ENCODE results near the gene STXBP6. TPM values are rescaled to one million over a fixed set of nuclear protein-coding genes. Genes with fewer than 3 reads are reported as not detected.

Gene STXBP6
- polyA plus RNA-seq, 1 donor from 2014 or later = not detected

GRCh38 chr14:24858052-24858451 lies 191.9 kb downstream of the STXBP6 start:
- Mint-ChIP-seq H3K27me3 (peaks cover 4% of the 10 kb centered on the region), H3K27ac (no peak overlapping the region), H3K9me3 (no peaks in the 10 kb centered on the region)

GRCh38 chr14:24857277-24857676 lies 192.7 kb downstream of the STXBP6 start:
- Mint-ChIP-seq H3K4me1 (no peaks in the 10 kb centered on the region), H3K36me3 (no peaks in the 10 kb centered on the region), H3K27me3 (peaks cover 4% of the 10 kb centered on the region), H3K9me3 (no peaks in the 10 kb centered on the region), H3K27ac (no peak overlapping the region), H3K4me3 (no peak overlapping the region)

More at GRCh38 chr14:24858052-24858451, 191.9 kb downstream of the STXBP6 start:
- Mint-ChIP-seq H3K36me3 (no peaks in the 10 kb centered on the region), H3K4me3 (no peak overlapping the region), H3K4me1 (no peaks in the 10 kb centered on the region)

- H3K9me3 Mint-ChIP-seq = no peaks in the 10 kb centered on the region
- H3K36me3 Mint-ChIP-seq = peaks cover 2% of the 10 kb centered on the region
- peak overlapping the region in 1 of 3 donors; percentile 36 for H3K27ac Mint-ChIP-seq
- H3K4me1 Mint-ChIP-seq = no peaks in the 10 kb centered on the region
- peaks cover 4% of the 10 kb centered on the region for H3K27me3 Mint-ChIP-seq
- H3K4me3 Mint-ChIP-seq = no peak overlapping the region
Measured at GRCh38 chr14:24853446-24853845, 196.5 kb downstream of the STXBP6 start.

GRCh38 chr14:24852312-24853060 lies 197.5 kb downstream of the STXBP6 start:
- peaks cover 2% of the 10 kb centered on the region for H3K36me3 Mint-ChIP-seq
- peaks cover 6% of the 10 kb centered on the region for H3K27me3 Mint-ChIP-seq
- H3K9me3 Mint-ChIP-seq = no peaks in the 10 kb centered on the region
- H3K4me1 Mint-ChIP-seq = no peaks in the 10 kb centered on the region
- H3K4me3 Mint-ChIP-seq = no peak overlapping the region
- H3K27ac Mint-ChIP-seq = no peak overlapping the region

GRCh38 chr14:24851837-24852236 lies 198.1 kb downstream of the STXBP6 start:
- H3K4me3 Mint-ChIP-seq = no peak overlapping the region
- H3K36me3 Mint-ChIP-seq = peaks cover 2% of the 10 kb centered on the region
- H3K27me3 Mint-ChIP-seq = peaks cover 6% of the 10 kb centered on the region
- H3K27ac Mint-ChIP-seq = no peak overlapping the region
- no peaks in the 10 kb centered on the region for H3K9me3 Mint-ChIP-seq
- H3K4me1 Mint-ChIP-seq = no peaks in the 10 kb centered on the region

- H3K27me3 Mint-ChIP-seq = peaks cover 4% of the 10 kb centered on the region
- no peak overlapping the region for H3K4me3 Mint-ChIP-seq
- H3K4me1 Mint-ChIP-seq = no peaks in the 10 kb centered on the region
- H3K36me3 Mint-ChIP-seq = peaks cover 2% of the 10 kb centered on the region
- no peaks in the 10 kb centered on the region for H3K9me3 Mint-ChIP-seq
- H3K27ac Mint-ChIP-seq = no peak overlapping the region
Measured at GRCh38 chr14:24851406-24851805, 198.5 kb downstream of the STXBP6 start.

- no peaks in the 10 kb centered on the region for H3K4me1 Mint-ChIP-seq
- peaks cover 5% of the 10 kb centered on the region for H3K27me3 Mint-ChIP-seq
- H3K36me3 Mint-ChIP-seq = peaks cover 2% of the 10 kb centered on the region
- H3K27ac Mint-ChIP-seq = no peak overlapping the region
- no peak overlapping the region for H3K4me3 Mint-ChIP-seq
- H3K9me3 Mint-ChIP-seq = no peaks in the 10 kb centered on the region
Measured at GRCh38 chr14:24850072-24850471, 199.9 kb downstream of the STXBP6 start.

- Mint-ChIP-seq H3K9me3 (no peaks in the 10 kb centered on the region), H3K27ac (no peak overlapping the region), H3K4me1 (no peaks in the 10 kb centered on the region), H3K4me3 (no peak overlapping the region), H3K27me3 (peaks cover 8% of the 10 kb centered on the region), H3K36me3 (peaks cover 2% of the 10 kb centered on the region)
Measured at GRCh38 chr14:24849471-24849870, 200.5 kb downstream of the STXBP6 start.

- Mint-ChIP-seq H3K36me3 (peaks cover 2% of the 10 kb centered on the region), H3K27ac (no peak overlapping the region), H3K4me1 (peaks cover 0 to 1% (median 0%) of the 10 kb centered on the region in 3 donors), H3K4me3 (no peak overlapping the region), H3K27me3 (peaks cover 8% of the 10 kb centered on the region), H3K9me3 (no peaks in the 10 kb centered on the region)
Measured at GRCh38 chr14:24848102-24848790, 201.7 kb downstream of the STXBP6 start.

GRCh38 chr14:24847568-24848095 lies 202.3 kb downstream of the STXBP6 start:
- peaks cover 0 to 1% (median 0%) of the 10 kb centered on the region in 3 donors for H3K4me1 Mint-ChIP-seq
- H3K9me3 Mint-ChIP-seq = no peaks in the 10 kb centered on the region
- peaks cover 8% of the 10 kb centered on the region for H3K27me3 Mint-ChIP-seq
- no peak overlapping the region for H3K4me3 Mint-ChIP-seq
- H3K36me3 Mint-ChIP-seq = peaks cover 2% of the 10 kb centered on the region
- H3K27ac Mint-ChIP-seq = no peak overlapping the region

GRCh38 chr14:24846261-24846660 lies 203.7 kb downstream of the STXBP6 start:
- H3K4me3 Mint-ChIP-seq = no peak overlapping the region
- H3K9me3 Mint-ChIP-seq = no peaks in the 10 kb centered on the region
- H3K36me3 Mint-ChIP-seq = peaks cover 2% of the 10 kb centered on the region
- H3K27me3 Mint-ChIP-seq = peaks cover 8% of the 10 kb centered on the region
- no peak overlapping the region for H3K27ac Mint-ChIP-seq
- peaks cover 0 to 1% (median 0%) of the 10 kb centered on the region in 3 donors for H3K4me1 Mint-ChIP-seq

GRCh38 chr14:24845851-24846250 lies 204.1 kb downstream of the STXBP6 start:
- no peaks in the 10 kb centered on the region for H3K9me3 Mint-ChIP-seq
- no peak overlapping the region for H3K4me3 Mint-ChIP-seq
- H3K36me3 Mint-ChIP-seq = peaks cover 2% of the 10 kb centered on the region
- H3K27ac Mint-ChIP-seq = no peak overlapping the region
- peaks cover 8% of the 10 kb centered on the region for H3K27me3 Mint-ChIP-seq
- peaks cover 0 to 1% (median 0%) of the 10 kb centered on the region in 3 donors for H3K4me1 Mint-ChIP-seq

GRCh38 chr14:24844011-24844410 lies 205.9 kb downstream of the STXBP6 start:
- peaks cover 8% of the 10 kb centered on the region for H3K27me3 Mint-ChIP-seq
- peaks cover 0 to 1% (median 0%) of the 10 kb centered on the region in 3 donors for H3K4me1 Mint-ChIP-seq
- H3K36me3 Mint-ChIP-seq = peaks cover under 1% of the 10 kb centered on the region
- no peaks in the 10 kb centered on the region for H3K9me3 Mint-ChIP-seq
- no peak overlapping the region for H3K4me3 Mint-ChIP-seq
- H3K27ac Mint-ChIP-seq = no peak overlapping the region

- Mint-ChIP-seq H3K27ac (no peak overlapping the region), H3K27me3 (peaks cover 8% of the 10 kb centered on the region), H3K36me3 (no peaks in the 10 kb centered on the region), H3K4me1 (peaks cover 0 to 1% (median 0%) of the 10 kb centered on the region in 3 donors), H3K4me3 (no peak overlapping the region), H3K9me3 (no peaks in the 10 kb centered on the region)
Measured at GRCh38 chr14:24843494-24843893, 206.5 kb downstream of the STXBP6 start.

- Mint-ChIP-seq H3K9me3 (no peaks in the 10 kb centered on the region), H3K27ac (no peak overlapping the region), H3K4me1 (peaks cover 0 to 1% (median 0%) of the 10 kb centered on the region in 3 donors), H3K4me3 (no peak overlapping the region), H3K27me3 (peaks cover 5% of the 10 kb centered on the region), H3K36me3 (no peaks in the 10 kb centered on the region)
Measured at GRCh38 chr14:24840204-24840893, 209.6 kb downstream of the STXBP6 start.
